GM21786 (cell line): ENCODE results near the gene SEC61A1.

Experiments used
- ATAC-seq: cut with Tn5 transposase; IDR thresholded peaks from one replicate; pipeline ENCODE4 v1.9.1; 2021; ENCODE audit not compliant: unreplicated experiment

The SEC61A1 gene

GRCh38 chr3:128056258-128056657 is 4.0 kb downstream of the SEC61A1 start:
- ATAC-seq, result no peak

- no peak for ATAC-seq
These were observed 8.5 kb downstream of the SEC61A1 start for GRCh38 chr3:128060473-128061381.

GRCh38 chr3:128062033-128062745 is 10.0 kb downstream of the SEC61A1 start:
- ATAC-seq, result no peak

DNA sequence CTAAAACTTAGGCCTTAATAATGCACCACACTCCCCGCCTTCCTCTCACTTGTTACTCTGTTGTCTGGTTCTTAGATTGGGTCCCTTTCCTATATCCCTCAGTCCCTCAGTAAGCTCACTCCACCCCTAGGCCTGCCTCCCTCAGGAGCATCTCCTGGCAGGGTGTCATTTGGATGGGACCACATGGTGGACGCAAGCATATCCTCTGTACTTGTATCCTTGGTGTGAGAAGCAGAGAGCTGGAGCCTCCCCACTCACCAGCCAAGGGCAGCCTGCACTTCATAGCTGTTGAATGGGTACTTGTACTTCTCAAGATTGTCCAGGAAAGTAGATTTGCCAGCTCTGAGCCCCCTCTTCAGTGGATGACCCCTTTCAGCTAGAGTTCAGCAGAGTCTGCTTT is 11.6 kb downstream of the SEC61A1 start:
- no peak for ATAC-seq

GRCh38 chr3:128064962-128065361 is 12.7 kb downstream of the SEC61A1 start:
- no peak for ATAC-seq

DNA sequence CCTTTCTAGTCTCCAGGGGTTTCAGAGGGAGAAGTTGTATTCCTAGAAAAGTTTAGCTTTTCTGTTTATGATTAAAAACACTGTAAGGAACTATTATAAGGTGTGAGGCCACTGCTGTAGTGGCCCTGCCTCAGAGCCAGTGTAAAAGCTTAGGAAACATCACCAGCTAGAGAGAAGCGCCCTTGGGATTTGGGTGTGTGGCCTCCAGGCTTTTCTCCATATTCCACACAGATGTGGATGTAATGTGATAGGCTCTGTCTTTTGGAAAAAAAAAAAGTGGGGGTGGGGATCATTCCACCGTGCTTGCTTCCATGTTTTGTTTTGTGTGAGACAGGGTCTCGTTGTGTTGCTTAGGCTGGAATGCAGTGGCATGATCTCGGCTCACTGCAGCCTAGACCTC is 13.9 kb downstream of the SEC61A1 start:
- ATAC-seq, result no peak

GRCh38 chr3:128066676-128067075 is 14.4 kb downstream of the SEC61A1 start:
- ATAC-seq, result no peak

GRCh38 chr3:128067489-128067888 is 15.3 kb downstream of the SEC61A1 start:
- ATAC-seq, result no peak

GRCh38 chr3:128068156-128068620 is 16.0 kb downstream of the SEC61A1 start:
- no peak for ATAC-seq

- ATAC-seq, result no peak
These were observed 17.0 kb downstream of the SEC61A1 start for GRCh38 chr3:128069271-128069670.

- ATAC-seq, result no peak
These were observed 18.8 kb downstream of the SEC61A1 start for GRCh38 chr3:128070898-128071591.

DNA sequence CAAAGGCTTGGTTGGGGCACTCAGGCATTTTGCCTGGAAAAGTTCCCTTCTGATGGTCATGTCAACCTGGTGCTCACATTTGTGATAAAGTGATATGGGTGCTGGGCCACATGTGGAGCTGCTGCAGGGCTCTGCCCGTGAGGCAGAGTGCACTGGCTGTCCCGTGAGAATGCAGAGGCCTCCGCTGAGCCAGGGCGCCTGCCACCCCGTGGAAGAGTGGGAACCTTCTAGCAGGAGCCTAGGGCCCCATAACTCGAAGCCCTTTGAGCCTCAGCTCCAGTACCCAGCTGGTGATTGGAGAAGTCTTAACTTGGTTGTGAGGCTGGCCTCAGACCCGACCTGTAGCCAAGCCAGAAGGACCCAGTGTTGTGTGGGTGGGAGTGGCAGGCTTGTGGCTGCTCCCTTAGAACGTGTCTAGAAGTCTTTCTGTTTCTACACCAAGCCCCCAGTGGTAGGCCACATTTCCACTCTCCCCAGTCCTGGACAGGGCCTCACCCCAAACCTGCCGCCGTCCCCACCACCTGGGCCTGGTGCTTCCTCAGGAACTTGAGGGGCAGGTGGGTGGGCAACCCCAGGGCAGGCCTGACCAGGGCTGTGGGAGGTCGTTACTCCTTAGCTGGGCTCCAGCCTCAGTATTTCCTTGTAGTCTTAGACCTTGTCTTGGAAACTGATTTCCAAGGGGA is 19.7 kb downstream of the SEC61A1 start:
- no peak for ATAC-seq

GRCh38 chr3:128072454-128073184 is 20.4 kb downstream of the SEC61A1 start:
- no peak for ATAC-seq

DNA sequence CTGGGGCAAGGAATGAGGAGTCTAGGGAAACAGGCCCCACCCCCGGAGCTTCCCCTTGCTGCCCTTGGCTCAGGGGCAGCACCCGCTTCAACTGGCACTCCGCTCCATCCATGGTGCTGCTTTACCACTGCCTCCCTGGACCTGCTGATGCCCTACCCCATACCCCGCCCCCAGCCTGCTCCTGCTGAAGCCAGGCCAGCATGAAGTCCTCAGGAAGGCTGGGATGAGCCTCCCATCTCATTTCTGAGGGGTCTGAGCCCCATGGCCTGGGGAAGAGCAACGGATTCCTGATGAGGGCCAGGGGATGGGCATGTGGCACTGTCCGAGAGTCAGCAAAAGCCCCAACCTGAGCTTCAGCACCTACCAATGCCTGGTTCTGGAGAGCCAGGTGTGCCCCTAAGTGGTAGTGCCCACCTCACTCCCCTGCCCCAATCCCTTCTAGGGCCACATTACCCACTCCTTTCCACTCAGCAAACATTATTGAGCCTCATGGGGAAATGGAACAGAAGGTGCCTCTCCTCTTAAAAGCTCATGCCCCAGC is 21.0 kb downstream of the SEC61A1 start:
- ATAC-seq, result no peak

DNA sequence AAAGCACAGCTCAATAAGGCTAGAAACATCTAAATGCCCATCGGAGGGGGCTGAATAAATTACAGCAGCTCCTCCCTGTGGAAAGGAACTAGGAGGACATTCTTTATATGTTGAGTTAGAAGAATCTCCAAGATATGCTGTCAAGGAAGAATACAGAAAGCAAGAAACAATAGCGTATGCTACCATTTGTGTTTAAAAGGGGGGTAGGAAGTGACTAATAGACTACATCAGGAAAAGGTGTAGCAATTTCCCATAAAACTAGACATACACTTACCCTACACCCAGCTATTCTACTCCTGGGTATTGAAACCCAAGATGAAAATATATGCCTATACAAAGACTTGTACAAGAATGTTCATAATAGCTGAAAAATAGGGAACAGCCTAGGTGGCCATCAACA is 21.6 kb downstream of the SEC61A1 start:
- ATAC-seq, result no peak

- ATAC-seq, result no peak
These were observed 22.7 kb downstream of the SEC61A1 start for GRCh38 chr3:128074851-128075521.

DNA sequence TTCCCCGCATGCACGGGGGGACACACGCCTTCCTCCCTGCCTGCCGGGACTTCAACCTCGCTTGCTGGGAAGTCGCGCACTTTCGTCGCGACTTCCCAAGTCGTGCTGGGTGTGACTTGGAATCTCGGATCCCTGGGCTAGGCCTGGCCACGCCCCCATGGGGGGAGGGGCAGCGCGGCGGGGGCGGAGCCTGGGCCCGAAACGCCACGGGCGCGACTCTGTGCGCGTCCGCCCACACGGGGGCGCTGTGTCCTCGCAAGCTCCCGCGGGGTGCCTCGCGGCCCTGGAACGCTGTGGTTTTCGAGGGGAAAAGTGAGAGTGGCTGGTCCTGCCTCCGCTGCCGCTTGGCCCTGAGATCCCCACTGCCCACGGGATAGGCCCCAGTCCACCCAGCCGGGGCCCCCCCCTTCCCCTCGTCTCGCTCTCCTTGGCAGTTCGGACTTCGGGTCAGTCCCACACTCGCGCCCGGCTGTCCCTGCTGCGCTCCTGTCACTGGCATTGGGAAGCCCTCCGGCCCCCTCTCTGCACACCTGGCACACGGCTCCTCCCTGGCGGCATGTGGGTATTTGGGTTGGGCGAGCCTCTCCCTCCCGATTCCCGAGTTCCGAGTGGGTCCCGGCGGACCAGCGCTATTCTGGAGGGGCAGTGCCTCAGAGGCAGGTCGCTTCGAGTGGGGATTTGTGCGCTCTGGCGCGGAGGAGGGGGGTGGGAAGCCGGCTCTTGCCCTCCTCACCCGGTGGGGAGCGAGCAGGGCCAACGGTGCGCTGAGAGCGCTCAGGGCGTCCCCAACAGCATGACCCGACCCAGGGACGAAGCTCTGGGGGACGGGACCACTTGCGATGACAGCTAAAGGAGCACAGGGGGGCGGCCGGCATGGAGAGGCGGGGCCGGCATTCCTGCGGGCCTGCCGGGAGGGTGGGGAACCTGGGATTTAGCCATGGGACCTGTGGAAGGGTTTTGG is 23.6 kb downstream of the SEC61A1 start:
- ATAC-seq, result peak; percentile 54

- ATAC-seq, result no peak
These were observed 24.4 kb downstream of the SEC61A1 start for GRCh38 chr3:128076483-128077201.
